GM18508 (cell line): ENCODE measurements around the gene RERE.
"Not testable (repeated sequence)": the region's sequence is repeated elsewhere in the genome, so short reads cannot be mapped to it uniquely, and the experiment has no call there.

ENCODE experiments used
- ATAC-seq: cut with Tn5 transposase; IDR thresholded peaks from one replicate; pipeline ENCODE4 v1.9.1; 2021; ENCODE audit warnings: moderate number of reproducible peaks; ENCODE audit not compliant: insufficient read depth, unreplicated experiment

RERE gene

GRCh38 chr1:8597455-8597854, 220.0 kb downstream of the RERE start:
- ATAC-seq = no peak

DNA sequence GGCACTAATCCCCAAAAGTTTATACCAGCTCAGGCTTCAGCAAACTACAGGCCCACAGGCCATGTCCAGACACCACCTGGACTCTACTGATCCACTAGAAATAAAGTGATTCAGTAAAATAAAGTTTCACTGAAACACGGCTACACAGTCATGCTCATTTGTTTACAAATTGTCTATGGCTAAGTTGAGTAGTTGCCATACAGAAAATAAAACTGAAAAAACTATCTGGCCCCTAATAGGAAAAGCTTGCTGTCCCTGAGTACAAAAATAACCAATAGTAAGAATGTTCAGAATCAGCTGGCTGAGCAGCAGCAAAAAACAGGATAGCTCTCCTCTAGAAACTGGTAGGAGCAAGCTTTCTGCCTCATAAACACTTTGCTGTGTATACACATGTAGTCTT, 221.5 kb downstream of the RERE start:
- no peak for ATAC-seq

DNA sequence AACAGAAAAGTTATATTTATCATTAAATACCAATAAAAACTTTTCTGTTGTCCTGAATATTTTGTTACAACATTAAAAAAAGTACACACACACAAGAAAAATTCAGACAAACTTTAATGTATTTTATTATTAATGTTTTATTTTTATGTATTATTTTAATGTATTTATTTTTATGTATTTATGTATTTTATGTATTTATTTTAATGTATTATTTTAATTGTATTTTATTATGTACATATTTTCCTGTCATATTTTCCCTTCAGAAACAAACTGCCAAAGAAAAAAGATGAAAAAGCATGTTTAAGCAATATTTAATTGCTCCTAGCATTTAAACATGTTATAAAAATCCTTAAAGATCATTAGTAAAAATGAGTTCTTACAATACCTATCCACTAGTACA, 222.1 kb downstream of the RERE start:
- no peak for ATAC-seq

GRCh38 chr1:8593292-8593691, 224.1 kb downstream of the RERE start:
- ATAC-seq = not testable (repeated sequence)

DNA sequence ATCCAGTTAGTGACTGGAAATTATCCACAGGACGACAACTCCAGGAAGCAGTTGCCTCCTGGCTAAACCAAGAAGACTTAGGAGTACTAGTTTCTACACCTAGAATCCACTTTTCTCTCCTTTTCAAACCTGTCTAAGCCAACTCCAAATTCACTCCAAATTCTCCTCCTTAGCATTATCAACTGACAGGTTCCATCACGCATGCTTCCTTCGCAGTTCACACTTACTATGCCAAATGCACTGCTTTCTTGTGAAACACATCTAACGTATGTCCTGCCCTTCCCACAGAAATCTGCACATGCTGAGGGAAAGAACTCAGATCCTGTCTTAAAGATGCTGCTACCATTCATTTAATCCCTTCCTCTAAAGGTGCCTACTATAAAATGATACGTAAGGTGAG, 225.9 kb downstream of the RERE start:
- ATAC-seq = no peak

- ATAC-seq = no peak
Observed at GRCh38 chr1:8590721-8591351, 226.6 kb downstream of the RERE start.

DNA sequence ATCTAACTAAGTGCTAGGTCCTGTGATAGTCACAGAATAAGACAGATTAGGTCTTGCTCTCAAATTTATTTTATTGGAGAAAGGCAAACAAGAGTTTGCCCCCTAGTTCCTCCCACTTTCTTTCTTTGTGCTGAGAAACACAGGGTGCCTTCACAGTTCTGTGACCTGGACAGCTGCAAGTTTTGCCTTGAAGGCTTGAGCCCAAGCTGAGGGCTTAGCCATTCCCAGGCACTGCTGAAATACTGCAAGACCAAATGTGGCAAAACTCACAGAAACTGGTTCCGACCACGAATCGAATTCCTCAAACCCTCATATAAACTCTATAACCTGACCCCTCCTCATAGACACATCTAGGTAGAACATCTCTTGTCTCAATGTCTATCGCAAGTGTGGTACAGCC, 227.9 kb downstream of the RERE start:
- no peak for ATAC-seq

DNA sequence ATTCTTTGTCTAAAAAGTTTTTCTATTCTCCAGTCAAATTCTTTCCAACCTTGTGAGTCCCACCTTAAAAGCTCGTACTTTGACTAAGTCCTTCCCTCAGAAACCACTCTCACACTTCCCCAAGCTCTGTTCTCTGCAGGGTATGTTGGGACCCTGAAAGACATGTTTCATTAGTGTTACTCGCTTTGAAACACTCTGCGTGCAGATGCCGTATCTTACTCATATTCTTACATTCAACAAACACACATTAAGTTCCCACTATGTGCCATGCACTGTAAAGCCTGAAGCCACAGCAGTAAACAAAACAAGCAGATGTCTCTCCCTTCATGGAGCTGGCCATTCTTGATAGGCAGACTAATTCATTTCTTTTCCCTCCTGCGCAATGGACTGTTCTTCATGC, 229.7 kb downstream of the RERE start:
- ATAC-seq = no peak

- no peak for ATAC-seq
Observed at GRCh38 chr1:8586438-8586837, 231.0 kb downstream of the RERE start.

DNA sequence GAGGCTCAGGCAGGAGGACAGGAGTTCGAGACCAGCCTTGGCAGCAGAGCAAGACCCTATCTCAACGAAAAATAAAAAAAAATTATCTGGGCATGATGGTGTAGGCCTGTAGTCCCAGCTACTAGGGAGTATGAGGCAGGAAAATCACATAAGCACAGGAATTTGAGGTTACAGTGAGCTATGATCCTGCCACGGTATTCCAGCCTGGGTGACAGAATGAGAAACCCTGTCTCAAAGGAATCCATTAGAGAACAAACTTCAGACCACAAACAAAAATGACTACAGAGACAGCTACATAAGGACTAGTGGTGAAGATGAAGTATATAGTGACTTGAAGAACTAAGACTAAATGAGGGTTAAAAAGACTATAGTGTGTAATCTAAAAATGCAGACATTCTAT, 233.1 kb downstream of the RERE start:
- no peak for ATAC-seq

- no peak for ATAC-seq
Observed at GRCh38 chr1:8583031-8583430, 234.4 kb downstream of the RERE start.

- no peak for ATAC-seq
Observed at GRCh38 chr1:8580566-8580965, 236.9 kb downstream of the RERE start.

DNA sequence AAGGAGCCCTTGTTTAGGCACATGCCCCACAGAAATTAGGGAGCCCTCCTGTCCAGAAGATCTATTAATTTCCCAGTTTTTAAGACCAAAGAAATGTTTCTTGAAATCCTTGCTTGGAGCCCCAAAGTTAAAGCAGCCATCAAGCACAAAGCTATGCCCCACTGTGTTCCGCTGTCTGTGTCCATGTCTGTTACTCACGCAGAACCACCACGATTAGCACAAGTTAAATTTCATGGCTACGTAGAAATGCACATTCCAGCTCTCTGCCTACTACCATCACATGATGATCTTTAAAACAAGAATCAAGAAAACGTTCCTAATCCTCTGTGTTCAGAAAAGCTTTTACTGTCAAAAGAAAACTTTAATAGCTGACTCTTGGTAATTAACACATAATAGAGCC, 238.5 kb downstream of the RERE start:
- ATAC-seq = no peak

GRCh38 chr1:8578132-8578877, 239.1 kb downstream of the RERE start:
- ATAC-seq = no peak

DNA sequence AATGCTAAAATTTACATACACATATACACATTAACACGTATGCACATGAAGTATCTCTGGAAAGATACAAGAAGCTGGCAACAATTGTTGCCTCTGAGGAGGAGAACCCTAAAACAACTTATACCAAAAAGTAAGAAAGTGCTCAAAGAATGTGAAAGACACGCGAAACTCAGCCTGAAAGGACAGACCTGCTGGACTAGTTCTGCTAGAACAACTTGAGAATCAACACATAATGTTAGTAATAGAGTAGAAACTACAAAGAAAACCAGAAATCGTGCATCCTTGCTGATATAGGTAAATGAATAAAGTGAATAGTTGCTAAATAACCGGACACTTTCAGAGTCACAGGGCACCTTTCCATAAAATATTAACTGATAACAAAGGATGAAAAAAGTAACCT, 242.5 kb downstream of the RERE start:
- ATAC-seq = no peak

DNA sequence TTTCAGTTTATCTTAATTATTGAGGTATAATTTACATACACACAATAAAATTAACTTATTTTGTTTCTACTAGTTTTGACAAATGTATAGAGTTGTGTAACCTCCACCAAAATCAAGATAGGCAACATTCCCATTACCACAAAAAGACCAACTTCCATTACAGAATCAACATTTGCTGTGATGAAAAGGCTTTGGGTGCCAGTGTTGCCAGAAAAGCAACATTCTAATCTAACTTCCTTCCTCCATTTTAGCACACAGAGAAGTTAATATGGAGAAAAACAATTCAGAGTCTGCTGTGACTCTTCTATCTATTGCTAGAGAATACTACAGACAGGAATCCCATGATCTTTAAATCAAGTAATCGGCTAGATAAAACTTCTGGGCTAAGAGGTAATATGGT, 245.3 kb downstream of the RERE start:
- ATAC-seq = no peak

GRCh38 chr1:8571200-8571984, 246.0 kb downstream of the RERE start:
- no peak for ATAC-seq

DNA sequence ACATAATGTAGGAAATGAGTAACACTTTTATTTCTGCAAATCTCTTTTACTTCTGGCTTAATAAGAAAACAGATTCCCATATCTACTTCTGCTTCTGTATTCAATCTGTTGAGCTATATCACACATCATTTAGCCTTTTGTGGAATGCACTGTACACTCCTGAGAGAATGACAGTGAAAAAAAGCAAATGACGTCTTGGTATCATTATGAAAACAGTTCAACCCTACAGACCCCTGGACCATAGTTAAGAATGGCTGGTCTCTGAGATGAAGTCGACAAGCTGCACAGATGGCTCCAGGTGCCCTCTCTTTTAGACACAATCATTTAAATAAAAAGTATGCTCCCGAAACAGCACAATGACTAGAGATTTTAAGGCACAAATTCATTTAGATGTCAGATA, 247.0 kb downstream of the RERE start:
- ATAC-seq = no peak

DNA sequence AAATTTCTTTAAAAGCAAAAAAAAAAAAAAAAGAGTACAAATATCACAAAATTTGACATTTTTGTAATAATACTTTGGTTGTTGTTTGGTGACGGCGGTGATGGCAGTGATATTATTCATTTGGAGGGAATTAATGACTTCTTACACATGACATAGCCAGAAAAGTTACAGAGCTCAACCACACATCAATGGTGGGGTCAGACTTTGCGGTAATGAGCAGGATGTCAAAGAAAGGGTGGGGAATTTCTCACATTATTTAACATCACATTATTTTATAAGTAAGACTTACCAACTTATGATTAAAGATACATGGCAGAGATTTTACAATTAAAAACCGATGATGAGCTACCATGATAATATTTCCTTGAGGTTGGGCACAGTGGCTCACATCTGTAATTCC, 248.2 kb downstream of the RERE start:
- ATAC-seq = no peak

DNA sequence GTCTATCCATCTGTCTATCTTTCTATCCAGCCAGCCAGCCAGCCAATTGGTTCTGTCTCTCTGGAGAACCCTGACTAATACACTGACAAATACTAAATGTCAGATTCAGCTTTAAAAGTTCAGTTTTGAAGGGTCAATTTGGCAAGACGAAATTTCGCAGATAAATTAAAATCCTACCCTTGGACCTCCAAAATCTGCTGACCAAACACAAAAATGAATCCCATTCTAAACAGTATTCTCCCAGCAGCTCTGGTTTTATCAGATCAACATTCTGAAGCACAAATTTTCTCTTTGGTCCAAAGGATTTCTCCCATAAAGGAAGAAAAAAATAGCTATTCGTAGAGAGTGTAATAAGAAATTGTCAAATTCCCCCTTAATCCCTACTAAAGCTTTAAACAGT, 248.6 kb downstream of the RERE start:
- ATAC-seq = no peak

- ATAC-seq = no peak
Observed at GRCh38 chr1:8567146-8567545, 250.3 kb downstream of the RERE start.
